ENCODE results near the gene HMGCLL1.

DNA sequence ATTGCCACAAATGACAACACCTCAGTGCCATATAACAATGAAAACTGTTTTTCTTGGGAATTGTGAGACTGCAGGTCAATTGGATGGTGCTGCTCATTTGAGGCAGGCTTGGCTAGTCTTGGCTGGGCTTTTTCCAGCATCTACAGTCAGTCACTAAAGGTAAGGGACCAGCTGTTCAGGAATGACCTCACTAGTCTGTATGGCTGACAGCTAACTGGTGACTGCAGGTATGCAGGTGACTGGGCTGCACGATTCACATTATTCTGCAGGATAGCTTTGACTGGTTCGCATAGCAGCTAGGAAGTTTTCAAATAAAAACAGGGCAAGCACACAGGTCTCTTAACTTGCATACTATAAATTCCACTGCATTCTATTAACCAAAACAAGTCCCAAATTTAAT, 22.1 kb upstream of the HMGCLL1 start:
- TF ChIP-seq, protein P1, sequence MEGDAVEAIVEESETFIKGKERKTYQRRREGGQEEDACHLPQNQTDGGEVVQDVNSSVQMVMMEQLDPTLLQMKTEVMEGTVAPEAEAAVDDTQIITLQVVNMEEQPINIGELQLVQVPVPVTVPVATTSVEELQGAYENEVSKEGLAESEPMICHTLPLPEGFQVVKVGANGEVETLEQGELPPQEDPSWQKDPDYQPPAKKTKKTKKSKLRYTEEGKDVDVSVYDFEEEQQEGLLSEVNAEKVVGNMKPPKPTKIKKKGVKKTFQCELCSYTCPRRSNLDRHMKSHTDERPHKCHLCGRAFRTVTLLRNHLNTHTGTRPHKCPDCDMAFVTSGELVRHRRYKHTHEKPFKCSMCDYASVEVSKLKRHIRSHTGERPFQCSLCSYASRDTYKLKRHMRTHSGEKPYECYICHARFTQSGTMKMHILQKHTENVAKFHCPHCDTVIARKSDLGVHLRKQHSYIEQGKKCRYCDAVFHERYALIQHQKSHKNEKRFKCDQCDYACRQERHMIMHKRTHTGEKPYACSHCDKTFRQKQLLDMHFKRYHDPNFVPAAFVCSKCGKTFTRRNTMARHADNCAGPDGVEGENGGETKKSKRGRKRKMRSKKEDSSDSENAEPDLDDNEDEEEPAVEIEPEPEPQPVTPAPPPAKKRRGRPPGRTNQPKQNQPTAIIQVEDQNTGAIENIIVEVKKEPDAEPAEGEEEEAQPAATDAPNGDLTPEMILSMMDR (conservative IDR thresholded peaks at IDR 0.05; ENCODE audit: low read length): no peak
- TF ChIP-seq EZH2phosphoT487 (IDR thresholded peaks at IDR 0.05; ENCODE audit: borderline replicate concordance): no peak

Data from Loucy (cell line).